GM13976 (cell line): ENCODE measurements around the gene PERM1.

Source experiments
- DNase-seq: peaks from one replicate; pipeline ENCODE4 v3.0.0; 2012; ENCODE audit warnings: low spot score
- CTCF ChIP-seq: IDR thresholded peaks from 2 replicates; pipeline ENCODE4 v1.5.1; 2012; ENCODE audit warnings: borderline replicate concordance, mild to moderate bottlenecking; ENCODE audit not compliant: insufficient read depth; ENCODE audit errors: extremely low read depth, missing control alignments, control extremely low read depth
- in situ Hi-C: fragments of 300-500 bp; cut with MboI; formaldehyde crosslinking; loops from one replicate; pipeline ENCODE4 v1.12.0; 2022; ENCODE audit warnings: low sequenced_read_pairs, mixed read lengths, inconsistent platforms; ENCODE audit not compliant: unreplicated experiment

Gene PERM1

GRCh38 chr1:934991-935750, 46.7 kb downstream of the PERM1 start:
- in situ Hi-C loops, result no loop called here
- TF ChIP-seq CTCF, result no peak

GRCh38 chr1:933603-933940, 48.3 kb downstream of the PERM1 start:
- no peak for TF ChIP-seq CTCF
- DNase-seq, result no peak

More at GRCh38 chr1:934991-935750, 46.7 kb downstream of the PERM1 start:
- DNase-seq, result no peak

GRCh38 chr1:932776-933602, 48.9 kb downstream of the PERM1 start:
- in situ Hi-C loops, result no loop called here
- no peak for TF ChIP-seq CTCF
- no peak for DNase-seq

More at GRCh38 chr1:933603-933940, 48.3 kb downstream of the PERM1 start:
- in situ Hi-C loops, result no loop called here

GRCh38 chr1:932173-932510, 49.8 kb downstream of the PERM1 start:
- no peak for TF ChIP-seq CTCF
- in situ Hi-C loops, result no loop called here
- DNase-seq, result no peak

GRCh38 chr1:931380-932172, 50.3 kb downstream of the PERM1 start:
- no peak for TF ChIP-seq CTCF
- DNase-seq, result no peak
- in situ Hi-C loops, result no loop called here

GRCh38 chr1:930633-931138, 51.2 kb downstream of the PERM1 start:
- in situ Hi-C loops, result no loop called here
- no peak for TF ChIP-seq CTCF
- DNase-seq, result no peak
